SH-SY5Y (cell line): ENCODE measurements around the gene ADRA1B.

Source experiments
- GATA2 ChIP-seq: IDR thresholded peaks from 2 replicates; pipeline ENCODE4 v1.6.1; 2011; ENCODE audit warnings: mild to moderate bottlenecking, low read depth, low read length
- GATA3 ChIP-seq: IDR thresholded peaks from 2 replicates; pipeline ENCODE4 v1.6.1; 2011; ENCODE audit warnings: low read depth, mild to moderate bottlenecking, low read length, moderate library complexity

- TF ChIP-seq GATA2 (no peak), GATA3 (no peak)
These were observed 10.8 kb upstream of the ADRA1B start for GRCh38 chr5:159905496-159905895.
